IMR-90 (cell line): ENCODE measurements around the gene ZNF296. TPM values are rescaled to one million over a fixed set of nuclear protein-coding genes. Genes with fewer than 3 reads are reported as not detected.
A peak's percentile ranks its signal among the peaks of the same experiment; 100 is the strongest.

Source experiments
- ATAC-seq: fragments of 200-7000 bp; cut with Tn5 transposase; 2 replicates; pipeline ENCODE4 v1.9.1; 2020; ENCODE audit warnings: low read depth, mild to moderate bottlenecking, moderate library complexity
- BruUV-seq: library from RNA; stranded (reverse); fragments of 400-500 nt; replicated peaks from 2 replicates; lab custom pipeline; 2021; lab: Mats Ljungman, UMichigan
- CTCF ChIA-PET: fragments of 300-600 bp; formaldehyde crosslinking; extraction: SDS; loops from one replicate; lab custom pipeline; 2021; ENCODE audit warnings: antibody characterized with exemption; lab: Yijun Ruan, JAX
- POLR2A ChIA-PET: fragments of 300-600 bp; sonication (Branson Sonifier 250); formaldehyde crosslinking; loops from one replicate; lab custom pipeline; 2022; ENCODE audit warnings: antibody characterized with exemption; ENCODE audit not compliant: unreplicated experiment; lab: Charles Lee
- DNase-seq: peaks from one replicate; pipeline ENCODE4 v3.0.0; 2013
- H2AFZ ChIP-seq: replicated peaks from 2 replicates; pipeline ENCODE3; 2013; ENCODE audit warnings: low read length, mild to moderate bottlenecking; ENCODE audit not compliant: poor library complexity
- H2AK5ac ChIP-seq: 2 replicates; pipeline ENCODE4 v1.6.1; 2013; ENCODE audit warnings: low read depth, low read length, inconsistent platforms
- H2AK9ac ChIP-seq: replicated peaks from 2 replicates; pipeline ENCODE3; 2013; ENCODE audit warnings: mild to moderate bottlenecking, low read depth, low read length, moderate library complexity; ENCODE audit not compliant: poor library complexity
- H2BK120ac ChIP-seq: 2 replicates; pipeline ENCODE4 v1.6.1; 2013; ENCODE audit warnings: low read depth, low read length, inconsistent platforms
- H2BK15ac ChIP-seq: 3 replicates; pipeline ENCODE4 v1.6.1; 2013; ENCODE audit warnings: low read depth, low read length, inconsistent platforms
- H2BK20ac ChIP-seq: 2 replicates; pipeline ENCODE4 v1.6.1; 2013; ENCODE audit warnings: low read depth, mild to moderate bottlenecking, inconsistent platforms, low read length, moderate library complexity
- H2BK5ac ChIP-seq: 2 replicates; pipeline ENCODE4 v1.6.1; 2013; ENCODE audit warnings: mild to moderate bottlenecking, low read depth, low read length, inconsistent platforms; ENCODE audit not compliant: poor library complexity, severe bottlenecking
- H3K14ac ChIP-seq: replicated peaks from 2 replicates; pipeline ENCODE4 v1.6.1; 2013; ENCODE audit warnings: low read depth, low read length, inconsistent platforms
- H3K18ac ChIP-seq: 2 replicates; pipeline ENCODE4 v1.6.1; 2013; ENCODE audit warnings: low read depth, low read length, control low read depth
- H3K23ac ChIP-seq: 2 replicates; pipeline ENCODE4 v1.6.1; 2013; ENCODE audit warnings: low read depth, low read length, inconsistent platforms
- H3K27ac ChIP-seq: 2 replicates; pipeline ENCODE4 v1.5.1; 2013; ENCODE audit warnings: mild to moderate bottlenecking, control low read depth, low read length; ENCODE audit not compliant: insufficient read depth
- H3K27me3 ChIP-seq: 2 replicates; pipeline ENCODE4 v1.6.1; 2013; ENCODE audit warnings: low read length; ENCODE audit not compliant: control insufficient read depth, insufficient read depth
- H3K36me3 ChIP-seq: 2 replicates; pipeline ENCODE4 v1.6.1; 2013; ENCODE audit warnings: low read length, mixed read lengths; ENCODE audit not compliant: control insufficient read depth, insufficient read depth
- H3K4ac ChIP-seq: 2 replicates; pipeline ENCODE4 v1.6.1; 2013; ENCODE audit warnings: low read depth, low read length, inconsistent platforms
- H3K4me1 ChIP-seq: 2 replicates; pipeline ENCODE4 v1.6.1; 2013; ENCODE audit warnings: low read length, mixed read lengths; ENCODE audit not compliant: control insufficient read depth, insufficient read depth
- H3K4me2 ChIP-seq: 2 replicates; pipeline ENCODE4 v1.6.1; 2013; ENCODE audit warnings: low read depth, mild to moderate bottlenecking, control low read depth, low read length, moderate library complexity
- H3K4me3 ChIP-seq: 2 replicates; pipeline ENCODE4 v1.5.1; 2013; ENCODE audit warnings: low read depth, mild to moderate bottlenecking, control low read depth, low read length, moderate library complexity; ENCODE audit not compliant: insufficient read depth
- H3K56ac ChIP-seq: 2 replicates; pipeline ENCODE4 v1.6.1; 2013; ENCODE audit warnings: low read length, inconsistent platforms; ENCODE audit not compliant: insufficient read depth; ENCODE audit errors: extremely low read depth
- H3K79me1 ChIP-seq, 2 experiments: 2 replicates each; pipeline ENCODE4 v1.6.1; 2013; ENCODE audit warnings: low read length in 2 of 2, inconsistent platforms in 1 of 2, low read depth in 1 of 2
- H3K9ac ChIP-seq: 2 replicates; pipeline ENCODE4 v1.6.1; 2013; ENCODE audit warnings: low read depth, low read length, control low read depth
- H3K9me1 ChIP-seq: 2 replicates; pipeline ENCODE4 v1.6.1; 2013; ENCODE audit warnings: low read length, inconsistent platforms; ENCODE audit not compliant: insufficient read depth
- H3K9me3 ChIP-seq: 2 replicates; pipeline ENCODE4 v1.6.1; 2013; ENCODE audit warnings: low read length; ENCODE audit not compliant: control insufficient read depth, insufficient read depth
- H4K20me1 ChIP-seq: 2 replicates; pipeline ENCODE4 v1.6.1; 2013; ENCODE audit warnings: low read length, inconsistent platforms; ENCODE audit not compliant: insufficient read depth
- H4K5ac ChIP-seq: 2 replicates; pipeline ENCODE4 v1.6.1; 2013; ENCODE audit warnings: mild to moderate bottlenecking, low read depth, low read length, control low read depth
- H4K8ac ChIP-seq, 2 experiments: 2 replicates each; pipeline ENCODE4 v1.6.1; 2013; ENCODE audit warnings: low read depth in 2 of 2, low read length in 2 of 2, control low read depth in 1 of 2, inconsistent platforms in 1 of 2
- H4K91ac ChIP-seq: 2 replicates; pipeline ENCODE4 v1.6.1; 2013; ENCODE audit warnings: low read depth, low read length, inconsistent platforms; ENCODE audit not compliant: insufficient read depth
- SMC3 ChIP-seq: fragments of 150-350 bp; IDR thresholded peaks from 2 replicates; pipeline ENCODE4 v1.6.1; 2016; ENCODE audit warnings: low read depth, mild to moderate bottlenecking, antibody characterized with exemption, low read length, moderate library complexity
- WGBS, 2 experiments: methylation state at CpG; one replicate each; pipeline versions ENCODE4 v1.1.5 to v1.1.7; 2013; ENCODE audit warnings: missing lambda C conversion rate in 2 of 2; ENCODE audit not compliant: insufficient read length in 1 of 2; ENCODE audit errors: extremely low coverage in 2 of 2; 5-methylcytosine and 5-hydroxymethylcytosine counted together
- dilution Hi-C: fragments of 300-500 bp; cut with HindIII; formaldehyde crosslinking; loops from one replicate; pipeline ENCODE4 v1.14.3; 2018; ENCODE audit warnings: low sequenced_read_pairs; ENCODE audit not compliant: unreplicated experiment
- in situ Hi-C: fragments of 300-500 bp; cut with MboI; formaldehyde crosslinking; loops from 3 replicates; pipeline ENCODE4 v1.14.3; 2019; ENCODE audit warnings: low sequenced_read_pairs, inconsistent platforms, mixed read lengths
- intact Hi-C: fragments of 100-400 bp; cut with micrococcal nuclease; formaldehyde crosslinking; loops from 2 replicates; pipeline ENCODE4 v1.10.0; 2022
- polyA plus RNA-seq, 3 experiments: library from polyadenylated mRNA; depleted of rRNA; stranded (reverse); fragments of >200 nt; gene quantifications; 2 replicates each; pipeline ENCODE4 v1.2.3, GENCODE V29; 2012; ENCODE audit warnings: low replicate concordance in 1 of 3
- total RNA-seq: library from RNA; depleted of rRNA; stranded (reverse); fragments of >200 nt; gene quantifications from 2 replicates; pipeline ENCODE4 v1.2.3, GENCODE V29; 2012

ZNF296 gene
- total and polyA plus RNA-seq, 2 of the 4 experiments (the other 2 are of a cell fraction), result 0.10 TPM; not detected in 1

DNA sequence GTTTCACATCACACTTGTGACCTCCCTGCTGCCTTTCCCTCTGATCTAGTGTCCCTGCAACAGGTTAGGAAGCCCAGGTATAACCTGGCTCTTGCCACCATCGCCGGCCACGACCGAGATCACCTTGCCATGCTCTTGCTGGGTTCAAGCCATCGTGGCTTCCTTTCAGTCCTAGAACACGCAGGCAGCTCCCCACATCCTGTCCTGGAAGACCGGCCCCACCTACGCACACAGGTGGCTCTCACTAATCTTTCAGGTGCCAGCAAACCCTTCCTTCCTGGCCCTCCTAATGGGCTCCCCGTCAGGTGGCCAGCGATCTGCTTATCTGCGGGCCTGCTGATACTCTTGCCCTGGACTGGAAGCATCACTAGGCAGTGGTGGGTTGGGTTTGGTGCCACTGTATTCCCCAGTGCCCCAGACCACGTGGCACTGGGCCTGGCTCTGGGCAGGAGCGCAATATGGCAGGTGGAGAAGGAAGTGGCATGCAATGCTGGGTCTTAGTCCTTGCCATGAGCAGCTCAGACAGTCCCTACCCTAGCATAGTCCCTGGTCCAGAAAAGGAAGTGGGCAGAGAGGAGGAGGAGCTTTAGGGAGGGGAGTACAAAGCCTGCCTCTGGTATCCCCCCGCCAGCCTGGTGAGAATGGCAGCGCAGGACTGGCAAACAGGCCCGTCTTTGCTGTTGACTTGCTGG, 28.5 kb upstream of the ZNF296 start:
- no peak overlapping the region for H3K18ac ChIP-seq
- H3K9me3 ChIP-seq, result no peaks in the 10 kb centered on the region
- no peak overlapping the region for H2BK20ac ChIP-seq
- 83% methylated on average over 12 of the region's 16 CpGs; no CpG with 5 or more reads in 1 of the 2 experiments for WGBS, 2 experiments
- intact Hi-C loops (no loop called here), in situ Hi-C loops (no loop called here), dilution Hi-C loops (no loop called here)
- H3K4ac ChIP-seq, result no peak overlapping the region
- H3K4me3 ChIP-seq, result no peak overlapping the region
- ChIA-PET CTCF (no interaction called here), POLR2A (no interaction called here)
- H3K4me1 ChIP-seq, result peaks cover 21% of the 10 kb centered on the region
- no peaks in the 10 kb centered on the region for H3K27me3 ChIP-seq
- no peak overlapping the region for H2AK5ac ChIP-seq
- H4K91ac ChIP-seq, result no peak overlapping the region
- no peak overlapping the region for H3K9ac ChIP-seq
- H2AK9ac ChIP-seq, result peak overlapping the region; percentile 40
- no peak overlapping the region for H2BK120ac ChIP-seq
- no peak overlapping the region for H3K14ac ChIP-seq
- H3K56ac ChIP-seq, result no peak overlapping the region
- H2AFZ ChIP-seq, result peak overlapping the region; percentile 27
- H4K5ac ChIP-seq, result no peak overlapping the region
- no peak overlapping the region for H3K27ac ChIP-seq
- peaks cover 97% of the 10 kb centered on the region for H4K20me1 ChIP-seq
- H2BK5ac ChIP-seq, result no peak overlapping the region
- H4K8ac ChIP-seq, result no peak overlapping the region
- peaks cover 31% of the 10 kb centered on the region for H3K9me1 ChIP-seq
- no peak for TF ChIP-seq SMC3
- DNase-seq (no peak), ATAC-seq (no peak)
- no peak overlapping the region for H3K4me2 ChIP-seq
- H3K36me3 ChIP-seq, result peaks cover 5% of the 10 kb centered on the region; the same call in 1 of the 2 replicates
- H2BK15ac ChIP-seq, result no peak overlapping the region
- no TSS peak for BruUV-seq
- no peak overlapping the region for H3K23ac ChIP-seq
- peaks cover 33 to 97% of the 10 kb centered on the region in 2 experiments for H3K79me1 ChIP-seq
